ENCODE data around the gene HSFX1. TPM values are rescaled to one million over a fixed set of nuclear protein-coding genes. Genes with fewer than 3 reads are reported as not detected.
"Not testable (repeated sequence)": the region's sequence is repeated elsewhere in the genome, so short reads cannot be mapped to it uniquely, and the experiment has no call there.

The HSFX1 gene
- total RNA-seq, 1 donor from 2014 or later = 0.58 TPM

DNA sequence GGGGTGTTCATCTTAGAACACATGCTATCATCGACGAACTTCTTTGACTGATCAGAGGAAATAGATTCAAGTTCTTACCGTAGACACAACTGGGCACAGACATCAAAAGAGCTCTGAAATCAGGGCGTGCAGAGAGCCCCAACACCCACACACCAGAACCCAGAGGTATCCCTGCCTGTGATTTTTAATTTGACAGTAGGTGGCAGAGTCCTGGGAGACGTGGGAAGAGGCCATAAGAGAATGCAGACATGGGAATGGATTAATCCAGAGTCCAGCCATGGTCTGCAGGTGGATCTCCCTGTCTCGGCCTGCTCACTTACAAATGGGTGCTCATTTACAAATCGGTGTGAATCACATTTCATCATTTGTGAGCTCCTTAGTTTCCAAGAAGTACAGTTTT lies 4.1 kb downstream of the HSFX1 start:
- intact Hi-C loops (cut with micrococcal nuclease); H3K36me3 Mint-ChIP-seq (ENCODE audit: low read depth); H3K4me1 Mint-ChIP-seq; DNase-seq; H3K27ac Mint-ChIP-seq; H3K27me3 Mint-ChIP-seq; H3K4me3 Mint-ChIP-seq; H3K9me3 Mint-ChIP-seq: not testable (repeated sequence)

DNA sequence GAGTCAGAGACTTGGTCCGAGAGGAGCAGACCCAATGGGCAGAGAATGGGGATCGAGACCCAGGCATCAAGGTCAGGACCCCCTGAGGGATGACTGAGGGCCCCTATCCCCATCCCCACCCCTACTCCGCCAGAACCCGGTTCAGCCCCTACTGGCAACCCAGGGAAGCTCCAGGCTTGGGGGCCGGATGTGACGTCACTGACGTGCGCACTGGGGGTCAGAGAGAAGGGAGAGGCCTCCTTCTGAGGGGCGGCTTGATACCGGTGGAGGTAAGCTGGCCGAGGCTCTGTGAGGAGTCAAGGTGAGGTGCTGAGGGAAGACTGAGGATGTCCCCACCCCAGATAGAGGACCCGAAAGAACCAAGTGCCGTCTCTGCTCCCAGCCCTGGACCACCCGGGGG lies 7.9 kb downstream of the HSFX1 start, which contains the start of gene MAGEA9:
Gene MAGEA9 (plus strand): TSS at position 204 of the 400 bp plus-strand sequence. CDS start 4,281 bp downstream, outside the sequence.
- intact Hi-C loops (cut with micrococcal nuclease); DNase-seq; H3K27ac Mint-ChIP-seq; H3K4me3 Mint-ChIP-seq; H3K4me1 Mint-ChIP-seq; H3K36me3 Mint-ChIP-seq (ENCODE audit: low read depth); H3K27me3 Mint-ChIP-seq; H3K9me3 Mint-ChIP-seq: not testable (repeated sequence)

DNA sequence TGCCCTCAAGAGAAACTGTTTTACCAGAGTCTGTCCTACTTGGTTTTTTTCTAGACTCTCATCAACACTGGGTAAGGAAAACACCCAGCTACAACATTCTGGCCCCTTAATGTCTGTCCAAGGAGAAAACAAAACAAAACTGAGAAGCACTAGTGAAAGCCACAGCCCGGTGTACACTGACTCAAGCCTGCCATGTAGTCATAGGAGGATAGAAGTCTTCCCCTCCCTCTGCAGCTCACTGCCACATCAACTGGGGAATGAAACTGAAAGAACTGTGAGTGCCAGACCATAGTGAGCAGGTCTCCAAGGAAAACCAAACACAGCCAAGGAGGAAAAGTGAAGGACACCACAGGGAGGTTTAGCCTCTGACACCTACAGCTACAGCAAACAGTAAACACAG lies 21.7 kb downstream of the HSFX1 start:
- H3K27ac Mint-ChIP-seq; H3K9me3 Mint-ChIP-seq; H3K27me3 Mint-ChIP-seq; H3K4me3 Mint-ChIP-seq; DNase-seq; H3K36me3 Mint-ChIP-seq (ENCODE audit: low read depth); intact Hi-C loops (cut with micrococcal nuclease): not testable (repeated sequence)
- H3K4me1 Mint-ChIP-seq = peaks cover 24% of the 10 kb centered on the region

GRCh38 chrX:149799095-149799714 lies 25.3 kb downstream of the HSFX1 start:
- no peak for DNase-seq
- intact Hi-C loops (cut with micrococcal nuclease) = no loop called here
- H3K36me3 Mint-ChIP-seq (ENCODE audit: low read depth) = no peaks in the 10 kb centered on the region
- H3K9me3 Mint-ChIP-seq = no peaks in the 10 kb centered on the region
- peak overlapping the region; percentile 72 for H3K27ac Mint-ChIP-seq
- H3K4me1 Mint-ChIP-seq = peaks cover 31% of the 10 kb centered on the region
- H3K4me3 Mint-ChIP-seq = peak overlapping the region; percentile 51
- H3K27me3 Mint-ChIP-seq = no peaks in the 10 kb centered on the region

DNA sequence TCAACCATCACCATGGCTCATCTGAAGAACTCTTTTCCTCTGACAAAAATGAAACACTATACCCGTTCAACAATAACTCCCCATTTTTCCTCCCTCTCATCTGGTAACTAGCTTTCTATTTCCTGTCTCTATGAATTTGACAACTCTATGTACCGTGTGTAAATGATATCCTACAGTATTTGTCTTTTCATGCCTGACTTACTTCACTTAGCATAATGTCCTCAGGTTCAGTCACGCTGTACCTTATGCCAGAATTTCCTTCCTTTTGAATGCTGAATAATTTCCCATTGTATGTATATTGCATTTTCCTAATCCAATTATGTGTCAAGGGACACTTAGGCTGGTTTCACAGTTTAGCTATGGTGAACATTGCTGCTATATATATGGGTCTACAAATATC lies 26.1 kb downstream of the HSFX1 start:
- intact Hi-C loops (cut with micrococcal nuclease) = no loop called here
- H3K4me3 Mint-ChIP-seq = peak overlapping the region; percentile 17
- no peaks in the 10 kb centered on the region for H3K27me3 Mint-ChIP-seq
- DNase-seq = no peak
- no peaks in the 10 kb centered on the region for H3K9me3 Mint-ChIP-seq
- H3K27ac Mint-ChIP-seq = peak overlapping the region; percentile 72
- H3K36me3 Mint-ChIP-seq (ENCODE audit: low read depth) = no peaks in the 10 kb centered on the region
- H3K4me1 Mint-ChIP-seq = peaks cover 31% of the 10 kb centered on the region

DNA sequence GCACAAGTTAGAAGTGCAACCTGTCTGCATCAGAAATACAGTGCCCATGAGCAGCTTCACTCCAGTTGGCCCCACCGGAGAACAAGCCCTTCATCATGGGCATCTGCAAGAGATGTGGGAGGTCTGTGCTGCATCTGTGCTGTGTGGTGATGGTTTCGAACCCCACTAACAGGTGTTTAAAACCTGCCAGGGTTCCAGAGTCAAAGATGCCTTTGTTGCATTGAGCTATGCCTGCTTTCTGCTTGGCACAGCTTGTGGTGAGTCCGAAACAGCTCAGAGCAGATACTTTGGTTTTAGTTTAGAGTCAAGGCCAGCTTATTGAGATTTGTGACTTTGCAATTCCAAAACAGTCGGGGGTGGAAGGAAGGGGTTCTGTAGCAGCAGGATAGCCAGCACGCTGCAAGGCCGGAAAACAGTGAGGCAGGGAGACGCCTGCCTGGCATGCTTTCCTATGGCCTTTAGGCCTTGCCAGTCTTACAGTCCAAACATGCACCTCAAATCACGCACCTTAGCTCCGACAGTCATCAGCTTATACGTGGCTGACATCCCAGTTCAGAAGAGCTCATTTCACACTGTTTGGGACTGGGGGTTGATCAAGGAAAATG lies 29.7 kb downstream of the HSFX1 start:
- intact Hi-C loops (cut with micrococcal nuclease) = no loop called here
- Mint-ChIP-seq H3K9me3 (no peaks in the 10 kb centered on the region), H3K27me3 (no peaks in the 10 kb centered on the region), H3K27ac (no peak overlapping the region), H3K4me3 (no peak overlapping the region), H3K36me3 (ENCODE audit: low read depth) (no peaks in the 10 kb centered on the region), H3K4me1 (peaks cover 22% of the 10 kb centered on the region)
- peak; percentile 18 for DNase-seq

DNA sequence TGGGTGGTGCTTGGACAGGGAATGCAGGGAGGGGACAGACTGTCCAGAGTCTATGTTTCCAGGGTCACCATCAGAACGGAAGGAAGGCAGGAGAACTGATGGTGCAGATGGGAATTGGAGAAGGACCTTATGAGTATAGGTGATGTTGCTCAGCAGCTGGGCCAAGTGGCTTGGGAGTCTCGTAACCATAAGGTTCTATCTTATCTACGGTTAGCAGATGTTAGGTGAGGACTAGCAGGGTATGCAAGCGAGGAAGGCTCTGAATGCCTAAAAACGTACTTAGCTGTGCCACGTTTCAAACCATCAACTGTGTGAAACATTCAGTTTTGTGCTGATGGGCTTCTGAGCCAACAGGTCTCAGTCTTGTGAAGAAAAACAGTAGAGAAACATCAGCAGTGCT lies 30.2 kb downstream of the HSFX1 start:
- H3K9me3 Mint-ChIP-seq = no peaks in the 10 kb centered on the region
- intact Hi-C loops (cut with micrococcal nuclease) = no loop called here
- H3K4me3 Mint-ChIP-seq = no peak overlapping the region
- H3K36me3 Mint-ChIP-seq (ENCODE audit: low read depth) = no peaks in the 10 kb centered on the region
- H3K27ac Mint-ChIP-seq = no peak overlapping the region
- no peak for DNase-seq
- peaks cover 19% of the 10 kb centered on the region for H3K4me1 Mint-ChIP-seq
- H3K27me3 Mint-ChIP-seq = no peaks in the 10 kb centered on the region

GRCh38 chrX:149807747-149808458 lies 34.0 kb downstream of the HSFX1 start:
- H3K36me3 Mint-ChIP-seq (ENCODE audit: low read depth) = no peaks in the 10 kb centered on the region
- H3K27me3 Mint-ChIP-seq = peaks cover 2% of the 10 kb centered on the region
- DNase-seq = no peak
- H3K4me3 Mint-ChIP-seq = no peak overlapping the region
- no peaks in the 10 kb centered on the region for H3K4me1 Mint-ChIP-seq
- no peak overlapping the region for H3K27ac Mint-ChIP-seq
- H3K9me3 Mint-ChIP-seq = no peaks in the 10 kb centered on the region
- intact Hi-C loops (cut with micrococcal nuclease) = no loop called here

- Mint-ChIP-seq H3K27ac (no peak overlapping the region), H3K36me3 (ENCODE audit: low read depth) (no peaks in the 10 kb centered on the region), H3K9me3 (peaks cover 5% of the 10 kb centered on the region), H3K4me3 (no peak overlapping the region), H3K4me1 (peaks cover 10% of the 10 kb centered on the region), H3K27me3 (peaks cover 15% of the 10 kb centered on the region)
- DNase-seq = no peak
- intact Hi-C loops (cut with micrococcal nuclease) = no loop called here
Observed at GRCh38 chrX:149818652-149819051, 44.8 kb downstream of the HSFX1 start.

GRCh38 chrX:149819371-149819770 lies 45.5 kb downstream of the HSFX1 start:
- Mint-ChIP-seq H3K27me3 (peaks cover 13% of the 10 kb centered on the region), H3K27ac (no peak overlapping the region), H3K4me3 (no peak overlapping the region), H3K36me3 (ENCODE audit: low read depth) (no peaks in the 10 kb centered on the region), H3K4me1 (peaks cover 10% of the 10 kb centered on the region), H3K9me3 (peaks cover 5% of the 10 kb centered on the region)
- intact Hi-C loops (cut with micrococcal nuclease) = no loop called here
- no peak for DNase-seq

DNA sequence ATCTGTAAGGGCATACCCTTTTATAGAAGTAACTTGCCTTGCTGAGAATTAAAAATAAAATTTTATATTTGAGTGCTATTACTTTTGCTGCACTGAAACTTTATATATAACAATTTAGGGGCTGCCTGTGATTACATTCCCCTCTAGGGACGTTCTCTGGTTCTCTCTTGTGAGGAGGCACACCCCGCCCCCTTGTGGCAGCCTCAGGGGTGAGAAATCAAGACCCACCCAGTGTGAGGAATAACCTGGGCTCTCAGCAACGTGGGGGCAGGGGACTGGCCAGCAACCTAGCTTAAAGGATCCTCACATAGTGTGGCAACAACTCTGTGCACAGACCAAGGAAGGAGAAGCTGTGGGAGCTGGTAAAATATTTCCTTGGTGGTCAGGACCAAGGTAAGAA lies 51.6 kb downstream of the HSFX1 start:
- DNase-seq = peak; percentile 81
- Mint-ChIP-seq H3K27me3 (peaks cover 8% of the 10 kb centered on the region), H3K4me3 (no peak overlapping the region), H3K4me1 (peaks cover 42% of the 10 kb centered on the region), H3K9me3 (peaks cover 5% of the 10 kb centered on the region), H3K36me3 (ENCODE audit: low read depth) (no peaks in the 10 kb centered on the region), H3K27ac (peak overlapping the region; percentile 37)
- intact Hi-C loops (cut with micrococcal nuclease) = no loop called here

Other genes starting within 250 kb of the HSFX1 start
- 24.8 and 28.6 TPM in 2 replicates for gene EOLA1, start 233.1 kb upstream of the HSFX1 start, total RNA-seq
- gene HSFX3, start 224.1 kb upstream of the HSFX1 start, total RNA-seq = not detected in 2 replicates
- not detected in 2 replicates for gene MAGEA9B, start 186.6 kb upstream of the HSFX1 start, total RNA-seq
- gene HSFX2, start 178.8 kb upstream of the HSFX1 start, total RNA-seq = 0.28 TPM in 1 of 2 replicates, not detected in the other
- 16.4 and 18.2 TPM in 2 replicates for gene TMEM185A, start 142.3 kb upstream of the HSFX1 start, total RNA-seq
- not detected in 2 replicates for gene MAGEA11, start 62.0 kb upstream of the HSFX1 start, total RNA-seq
- gene MAGEA9, start 7.9 kb downstream of the HSFX1 start, total RNA-seq = not detected in 2 replicates
- not detected in 2 replicates for gene MAGEA8, start 107.1 kb downstream of the HSFX1 start, total RNA-seq
- gene HSFX4, start 155.5 kb downstream of the HSFX1 start, total RNA-seq = 0.17 TPM in 1 of 2 replicates, not detected in the other
- 49.2 and 50.0 TPM in 2 replicates for gene EOLA2, start 164.4 kb downstream of the HSFX1 start, total RNA-seq